GM21515 (cell line): ENCODE data around the gene HMGB1.
"Not testable (repeated sequence)": the region's sequence is repeated elsewhere in the genome, so short reads cannot be mapped to it uniquely, and the experiment has no call there.

ENCODE experiments used
- ATAC-seq: cut with Tn5 transposase; IDR thresholded peaks from one replicate; pipeline ENCODE4 v1.9.1; 2021; ENCODE audit not compliant: unreplicated experiment

Gene HMGB1

DNA sequence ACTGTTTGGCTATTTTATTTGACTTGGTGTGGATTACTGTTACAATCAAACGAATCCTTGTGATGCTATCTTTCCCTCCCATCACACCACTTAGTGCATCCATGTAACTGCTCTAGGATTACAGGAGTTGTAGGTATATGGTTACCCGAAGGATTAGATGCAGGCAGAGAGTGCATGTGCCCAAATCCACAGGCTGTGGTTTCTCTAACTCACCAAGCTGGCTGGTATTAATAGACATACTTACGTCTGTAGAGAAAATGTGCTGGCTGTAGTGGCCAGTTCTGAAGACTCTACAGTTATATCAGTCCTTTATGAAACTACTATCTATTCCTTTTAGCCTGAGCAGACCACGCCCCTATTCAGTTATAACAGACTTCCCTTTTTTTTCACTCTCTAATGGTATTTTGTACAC is 1.1 kb upstream of the HMGB1 start:
- no peak for ATAC-seq

DNA sequence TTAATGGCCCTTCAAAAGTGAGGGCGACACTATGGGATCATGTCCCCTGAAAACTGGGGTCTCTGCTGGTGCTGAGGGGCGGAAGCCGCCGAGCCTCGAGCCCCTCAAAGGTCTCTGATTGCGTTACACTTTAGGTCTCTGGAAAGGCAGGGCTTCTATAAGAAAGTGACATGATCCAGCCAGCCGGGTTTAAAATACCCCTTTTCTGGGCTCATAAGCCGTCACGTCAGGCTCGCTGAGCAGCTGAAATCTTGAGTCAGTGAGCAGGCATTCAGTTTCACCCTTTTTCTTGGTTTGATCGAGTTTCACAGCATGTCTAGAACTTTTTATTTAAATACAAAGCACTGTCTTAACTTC is 600 bp upstream of the HMGB1 start:
- no peak for ATAC-seq

DNA sequence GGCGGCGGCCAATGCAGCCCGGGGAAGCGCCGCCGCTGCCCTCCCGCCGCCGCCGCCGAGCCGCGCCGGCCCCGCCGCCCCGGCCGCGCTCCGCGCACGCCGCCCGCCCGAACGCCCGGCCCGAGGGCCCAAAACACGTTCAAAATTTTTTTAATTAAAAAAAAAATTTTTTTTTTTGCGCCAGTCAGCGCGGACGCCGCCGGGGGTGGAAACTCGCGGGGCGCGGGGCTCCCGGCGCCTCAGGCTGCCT is 468 bp downstream of the HMGB1 start:
- ATAC-seq = no peak

DNA sequence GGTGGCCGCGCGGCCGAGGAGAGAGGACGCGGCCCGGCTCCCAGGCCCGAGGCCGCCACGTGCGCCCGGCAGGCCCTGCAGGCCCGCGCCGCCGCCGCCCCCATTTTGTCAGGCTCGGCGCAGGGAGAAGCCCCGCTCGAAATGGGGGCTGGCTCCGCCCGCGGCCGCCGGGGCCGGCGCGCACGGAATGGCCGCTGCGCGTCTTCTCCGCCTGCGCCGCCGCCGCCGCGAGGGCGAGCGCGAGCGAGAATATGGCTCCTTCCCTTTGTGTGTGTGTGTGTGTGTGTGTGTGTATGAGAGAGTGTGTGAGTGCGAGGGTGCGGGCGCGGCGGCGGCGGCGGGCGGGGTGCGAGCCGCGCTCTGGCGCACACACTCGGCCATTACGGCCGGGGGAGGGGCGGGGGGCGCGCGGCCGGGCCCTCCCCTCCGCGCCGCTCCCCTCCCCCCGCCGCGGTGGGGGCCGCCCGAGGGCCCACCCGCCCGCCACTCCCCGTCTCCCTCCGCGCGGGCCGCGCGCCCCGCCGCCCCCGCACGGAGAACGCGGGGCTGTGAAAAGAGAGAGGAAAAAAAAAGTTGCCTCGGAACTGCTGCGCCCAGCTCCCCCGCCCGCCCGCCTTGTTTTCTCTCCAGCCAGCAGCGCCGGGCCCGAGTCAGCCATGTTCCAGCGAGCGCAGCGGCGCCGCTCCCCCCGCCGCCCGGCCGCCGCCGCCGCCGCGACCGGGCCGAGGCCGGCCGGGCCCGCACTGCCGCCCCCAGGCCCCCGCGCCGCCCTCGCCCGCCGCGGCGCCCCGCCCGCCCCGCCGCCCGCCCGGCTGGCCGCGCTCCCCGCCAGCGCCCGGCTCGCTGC is 1.0 kb downstream of the HMGB1 start:
- peak; percentile 32 for ATAC-seq

- peak; percentile 39 for ATAC-seq
These were observed 1.8 kb downstream of the HMGB1 start for GRCh38 chr13:30463787-30464495.

- not testable (repeated sequence) for ATAC-seq
These were observed 4.3 kb downstream of the HMGB1 start for GRCh38 chr13:30461279-30462066.

DNA sequence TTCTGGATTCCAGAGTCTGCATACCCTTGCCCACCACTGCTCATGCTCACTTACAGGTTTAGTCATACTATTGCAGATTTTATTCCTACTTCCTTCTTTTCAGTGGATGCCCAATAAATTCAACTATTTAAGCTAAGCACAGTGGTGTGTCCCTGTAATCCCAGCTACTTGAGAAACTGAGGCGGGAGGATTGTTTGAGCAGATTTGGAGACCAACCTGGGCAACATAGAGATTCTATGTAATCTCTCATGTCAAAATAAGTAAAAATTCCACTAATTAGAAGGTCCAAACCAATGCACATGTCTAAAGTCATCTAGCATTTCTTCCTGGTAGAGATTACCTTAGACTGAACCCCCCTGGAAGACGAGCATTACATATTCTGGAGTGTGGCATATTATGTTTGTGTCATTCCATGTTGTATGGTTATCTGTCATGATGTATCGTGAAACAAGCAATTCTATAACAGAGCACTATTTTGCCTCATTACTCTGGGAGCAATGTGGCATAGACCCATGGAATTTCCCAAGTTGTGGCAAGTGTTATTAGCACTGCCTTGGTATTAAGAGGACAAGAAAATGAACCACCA is 8.3 kb downstream of the HMGB1 start:
- no peak for ATAC-seq

DNA sequence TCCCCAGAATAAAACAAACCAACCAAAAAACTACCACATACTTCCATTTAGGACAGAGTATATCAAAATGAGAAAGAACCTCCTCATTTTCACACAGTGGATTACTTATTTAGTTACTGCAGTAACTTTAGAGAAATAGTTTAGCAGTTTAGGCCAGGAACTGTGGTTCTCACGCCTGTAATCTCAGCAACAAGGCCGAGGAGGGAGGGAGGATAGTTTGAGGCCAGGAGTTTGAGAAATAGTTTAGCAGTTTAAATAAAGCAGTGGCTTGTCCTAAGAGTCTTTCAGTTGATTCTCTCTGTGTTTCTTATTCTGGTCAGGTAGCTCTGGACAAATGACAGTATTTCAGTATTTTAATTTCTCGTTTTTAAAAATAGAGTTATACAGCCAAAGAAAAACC is 9.4 kb downstream of the HMGB1 start:
- no peak for ATAC-seq

DNA sequence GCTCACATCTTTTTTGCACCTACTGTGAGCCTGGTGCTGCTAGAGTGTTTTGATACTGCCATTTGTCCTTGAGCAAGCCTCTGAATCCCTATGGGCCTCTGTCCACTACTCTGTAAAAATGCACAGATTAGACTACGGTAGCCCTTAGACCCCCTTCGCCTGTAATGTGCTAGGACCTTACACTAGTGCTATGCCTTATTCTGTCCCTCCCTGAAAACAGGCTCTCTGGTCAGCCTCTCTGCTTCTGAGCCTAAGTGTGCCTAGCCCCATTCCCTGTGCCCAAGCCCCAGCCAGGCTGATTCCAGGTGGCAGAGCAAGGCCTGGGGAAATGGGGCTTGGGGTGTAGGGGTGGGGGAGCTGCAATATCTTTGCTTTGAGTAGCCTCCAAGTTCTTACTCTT is 10.7 kb downstream of the HMGB1 start:
- ATAC-seq = no peak

- ATAC-seq = no peak
These were observed 12.0 kb downstream of the HMGB1 start for GRCh38 chr13:30453727-30454126.

DNA sequence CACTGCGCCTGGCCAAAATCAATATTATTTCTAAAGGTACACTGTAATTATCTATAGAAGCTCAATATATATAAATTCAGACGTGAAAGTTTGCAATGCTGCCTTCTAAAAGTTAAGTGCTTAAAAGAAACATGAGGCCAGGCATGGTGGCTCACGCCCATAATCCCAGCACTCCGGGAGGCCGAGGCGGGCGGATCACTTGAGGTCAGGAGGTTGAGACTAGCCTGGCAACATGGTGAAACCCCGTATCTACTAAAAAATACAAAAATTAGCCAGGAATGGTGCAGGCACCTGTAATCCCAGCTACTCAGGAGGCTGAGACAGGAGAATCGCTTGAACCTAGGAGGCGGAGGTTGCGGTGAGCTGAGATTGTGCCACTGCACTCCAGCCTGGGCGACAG is 14.3 kb downstream of the HMGB1 start:
- not testable (repeated sequence) for ATAC-seq

GRCh38 chr13:30450066-30450465 is 15.7 kb downstream of the HMGB1 start:
- ATAC-seq = no peak

- no peak for ATAC-seq
These were observed 17.3 kb downstream of the HMGB1 start for GRCh38 chr13:30448441-30448840.

GRCh38 chr13:30446126-30446500 is 19.6 kb downstream of the HMGB1 start:
- ATAC-seq = no peak

DNA sequence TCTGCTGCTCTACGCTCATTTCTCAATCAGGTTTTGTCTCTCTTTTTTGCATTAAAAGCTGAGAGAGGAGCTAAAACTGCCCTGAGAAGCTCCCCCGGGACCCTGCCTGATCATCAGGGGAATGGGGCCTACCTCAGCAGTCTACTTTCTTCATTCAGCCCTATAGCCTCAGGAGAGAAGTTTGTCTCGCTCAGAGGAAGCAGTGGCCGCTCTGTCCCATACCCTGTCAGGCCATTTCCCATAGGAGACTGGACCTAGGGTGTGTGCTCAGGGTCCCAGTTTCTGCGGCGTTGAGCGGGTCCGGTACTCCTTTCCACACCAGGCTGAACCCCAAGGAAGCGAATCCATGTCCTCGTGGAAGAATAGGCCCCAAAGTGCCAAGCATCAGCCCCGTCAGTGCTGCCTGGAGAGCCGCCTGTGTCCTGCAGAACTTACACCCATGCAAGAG is 21.8 kb downstream of the HMGB1 start:
- ATAC-seq = peak; percentile 40

GRCh38 chr13:30443491-30443890 is 22.2 kb downstream of the HMGB1 start:
- not testable (repeated sequence) for ATAC-seq

DNA sequence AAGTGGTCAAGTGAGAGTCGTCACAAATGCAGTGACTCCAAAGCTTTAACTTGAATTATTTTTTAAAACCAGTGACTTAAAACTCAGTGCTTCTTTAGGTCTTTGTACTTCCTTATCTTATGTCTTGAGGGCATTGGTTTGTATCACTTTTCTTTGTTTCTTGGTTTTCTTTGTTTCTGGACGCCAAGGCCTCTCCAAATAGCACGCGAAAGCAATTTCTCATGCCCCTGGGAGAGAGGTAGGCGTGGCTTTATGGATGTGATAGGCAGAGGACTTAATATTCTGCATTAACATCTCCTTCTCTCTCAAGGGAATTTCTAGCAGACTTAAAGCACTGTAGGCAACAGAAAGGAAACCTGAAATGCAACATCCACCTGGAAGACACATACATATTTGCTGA is 22.8 kb downstream of the HMGB1 start:
- no peak for ATAC-seq

- no peak for ATAC-seq
These were observed 24.6 kb downstream of the HMGB1 start for GRCh38 chr13:30440910-30441703.

GRCh38 chr13:30438286-30438685 is 27.4 kb downstream of the HMGB1 start:
- no peak for ATAC-seq

DNA sequence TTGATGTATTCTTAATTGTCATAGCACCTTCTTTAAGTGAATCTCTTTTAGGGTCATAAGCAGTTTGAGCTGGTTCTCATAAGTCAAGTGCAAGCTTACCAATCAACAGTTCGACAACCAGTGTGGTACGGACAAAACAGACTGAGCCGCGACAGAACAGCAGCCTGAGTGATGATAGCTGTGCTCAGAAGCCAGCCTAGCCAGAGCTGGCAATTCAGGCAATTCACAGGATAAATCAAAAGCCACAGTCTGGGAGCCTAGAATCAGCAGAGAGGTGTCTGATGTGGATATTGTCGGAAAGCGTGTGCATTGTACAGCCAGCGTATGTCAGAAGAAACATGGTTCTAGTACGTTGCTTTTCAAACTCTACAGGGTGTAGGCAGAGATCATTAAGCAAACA is 28.6 kb downstream of the HMGB1 start:
- no peak for ATAC-seq
